GM12865 (cell line): ENCODE measurements around the gene CPEB3.

Experiments used
- DNase-seq: peaks from one replicate; pipeline ENCODE4 v3.0.0; 2010; ENCODE audit warnings: low read depth
- H3K4me3 ChIP-seq: 2 replicates; pipeline ENCODE4 v1.5.1; 2011; ENCODE audit warnings: mild to moderate bottlenecking, low read depth, low read length, control low read depth
- CTCF ChIP-seq: IDR thresholded peaks from 2 replicates; pipeline ENCODE4 v1.5.1; 2011; ENCODE audit warnings: low read length, control low read depth, low read depth, inconsistent platforms; ENCODE audit not compliant: insufficient read depth; ENCODE audit errors: missing control alignments

CPEB3 gene

GRCh38 chr10:92014620-92015019 is 276.3 kb downstream of the CPEB3 start:
- no peak for DNase-seq
- no peak for TF ChIP-seq CTCF
- no peak overlapping the region for H3K4me3 ChIP-seq

- no peak for TF ChIP-seq CTCF
- no peak for DNase-seq
- no peak overlapping the region for H3K4me3 ChIP-seq
These were observed 279.2 kb downstream of the CPEB3 start for GRCh38 chr10:92011560-92012214.

- no peak for DNase-seq
- no peak for TF ChIP-seq CTCF
These were observed 280.7 kb downstream of the CPEB3 start for GRCh38 chr10:92010047-92010735.

GRCh38 chr10:92009445-92009844 is 281.4 kb downstream of the CPEB3 start:
- no peak for TF ChIP-seq CTCF
- no peak overlapping the region for H3K4me3 ChIP-seq

More at GRCh38 chr10:92010047-92010735, 280.7 kb downstream of the CPEB3 start:
- no peak overlapping the region for H3K4me3 ChIP-seq

GRCh38 chr10:92005978-92006377 is 284.9 kb downstream of the CPEB3 start:
- no peak for DNase-seq
- TF ChIP-seq CTCF = no peak
- H3K4me3 ChIP-seq = no peak overlapping the region

More at GRCh38 chr10:92009445-92009844, 281.4 kb downstream of the CPEB3 start:
- DNase-seq = no peak

GRCh38 chr10:92003258-92003657 is 287.6 kb downstream of the CPEB3 start:
- TF ChIP-seq CTCF = no peak

GRCh38 chr10:92001995-92002394 is 288.9 kb downstream of the CPEB3 start:
- TF ChIP-seq CTCF = no peak
- H3K4me3 ChIP-seq = no peak overlapping the region
- no peak for DNase-seq

More at GRCh38 chr10:92003258-92003657, 287.6 kb downstream of the CPEB3 start:
- no peak for DNase-seq
- no peak overlapping the region for H3K4me3 ChIP-seq
